ENCODE data around the gene TLX3. TPM values are rescaled to one million over a fixed set of nuclear protein-coding genes. Genes with fewer than 3 reads are reported as not detected.

TLX3 gene
- total and polyA plus RNA-seq, 2 of the 8 experiments (the other 6 are each of a cell fraction or from before 2014, with no cell fraction given), result not detected

DNA sequence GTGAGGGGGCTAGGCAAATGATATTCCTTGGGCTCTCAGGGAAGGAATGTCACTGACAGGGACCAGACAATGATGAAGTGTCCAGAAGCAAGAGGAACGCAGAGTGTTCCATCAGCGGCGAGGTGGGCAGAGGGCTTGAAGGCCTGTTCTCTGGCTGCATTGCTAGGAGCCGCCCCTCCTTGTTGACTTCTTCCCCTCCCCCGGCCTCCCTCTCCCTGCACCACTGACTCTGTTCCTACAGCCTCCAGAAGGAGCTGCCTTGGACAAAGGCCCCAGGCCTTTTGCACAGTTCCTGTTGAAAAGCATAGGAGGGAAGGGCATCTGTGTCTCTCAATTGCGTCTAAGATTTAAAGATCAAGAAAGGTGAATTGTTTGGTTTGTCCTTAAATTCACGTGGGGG is 12.4 kb downstream of the TLX3 start:
- H3K23me2 ChIP-seq (ENCODE audit: low read depth, low read length), result no peaks in the 10 kb centered on the region
- H3K9ac ChIP-seq (replicated peaks in 1 of 4; ENCODE audit: extremely low read depth in 1 of 4, low read depth in 3 of 4, low read length in 3 of 4), result no peak overlapping the region; a peak in 1 of 7 replicates
- no peak overlapping the region for H3K56ac ChIP-seq (replicated peaks; ENCODE audit: insufficient read length, low read depth, low read length)
- no peak overlapping the region for H3K18ac ChIP-seq (ENCODE audit: extremely low read depth, low read length)
- H4K20me1 ChIP-seq (replicated peaks in 1 of 2; ENCODE audit: control insufficient read depth in 1 of 2, insufficient read depth in 2 of 2, low read length in 2 of 2), result peaks cover 9 to 18% of the 10 kb centered on the region in 2 experiments
- H3K23ac ChIP-seq (ENCODE audit: insufficient read length), result no peak overlapping the region
- no peak for FAIRE-seq
- H2BK20ac ChIP-seq (ENCODE audit: low read length), result no peak overlapping the region
- H3K4me2 ChIP-seq (ENCODE audit: insufficient read depth in 1 of 2, low read depth in 2 of 2, low read length in 2 of 2), result no peak overlapping the region
- POLR2A ChIA-PET (ENCODE audit: partially characterized antibody), result interaction anchor here (0.6 to 1.3 kb wide), 3 partner anchors 11 to 560 kb away, joined by 3 to 4 read pairs (median 3); no protein-coding TSS in a partner anchor
- CTCF ChIA-PET (ENCODE audit: partially characterized antibody), result interaction anchor here (1.1 to 4.7 kb wide), 7 partner anchors 8 to 49 kb away, joined by 3 to 40 read pairs (median 6); partner anchors contain the start of gene TLX3
- no peaks in the 10 kb centered on the region for H3K79me1 ChIP-seq (ENCODE audit: low read depth, low read length)
- TF ChIP-seq RFX5 (IDR thresholded peaks at IDR 0.05; ENCODE audit: borderline replicate concordance, low read depth, low read length) (no peak), KDM5A (IDR thresholded peaks at IDR 0.05; ENCODE audit: low read length) (no peak), SRF (IDR thresholded peaks at IDR 0.05; ENCODE audit: low read depth, low read length) (no peak)
- no peak overlapping the region for H3K4ac ChIP-seq (replicated peaks; ENCODE audit: insufficient read length, low read depth, low read length)
- no peak overlapping the region for H4K91ac ChIP-seq (replicated peaks; ENCODE audit: insufficient read length, low read length)
- DNase-seq (ENCODE audit: low read depth in 1 of 2, low spot score in 2 of 2), result no peak
- H3K4me3 ChIP-seq (ENCODE audit: extremely low read depth in 1 of 4, insufficient read depth in 2 of 4, low read depth in 3 of 4, low read length in 4 of 4), result no peak overlapping the region
- no peak overlapping the region for H2BK120ac ChIP-seq (replicated peaks; ENCODE audit: low read depth, low read length)
- no peak overlapping the region for H2BK15ac ChIP-seq (ENCODE audit: low read length)
- H4K5ac ChIP-seq (ENCODE audit: insufficient read length, low read depth, low read length), result no peak overlapping the region
- no peak overlapping the region for H4K8ac ChIP-seq (ENCODE audit: extremely low read depth, insufficient read depth, low read length)
- H3K79me2 ChIP-seq (ENCODE audit: control insufficient read depth in 1 of 2, insufficient read depth in 2 of 2, low read length in 2 of 2), result no peaks in the 10 kb centered on the region
- no peak overlapping the region for H2AK5ac ChIP-seq (ENCODE audit: low read depth, low read length)
- H3K4me1 ChIP-seq (replicated peaks in 1 of 4; ENCODE audit: control insufficient read depth in 3 of 4, insufficient read depth in 4 of 4, low read length in 3 of 4), result peaks cover 0 to 14% (median 10%) of the 10 kb centered on the region in 4 experiments; a peak in 6 of 7 replicates
- 78% methylated on average over 7 of the region's 7 CpGs; no CpG with 5 or more reads in 1 of the 2 experiments for WGBS, 2 experiments (ENCODE audit: extremely low coverage in 1 of 2, insufficient coverage in 1 of 2, insufficient read length in 1 of 2, insufficient replicate concordance in 2 of 2, low coverage in 1 of 2, low lambda C conversion rate in 2 of 2, missing lambda C conversion rate in 1 of 2)
- no peak overlapping the region for H2AFZ ChIP-seq (ENCODE audit: low read length)
- H2BK5ac ChIP-seq (ENCODE audit: low read depth, low read length), result no peak overlapping the region
- H3K9me3 ChIP-seq (ENCODE audit: insufficient read depth in 2 of 2, low read depth in 1 of 2, low read length in 1 of 2), result no peaks in the 10 kb centered on the region
- peaks cover 0 to under 1% (median 0%) of the 10 kb centered on the region in 4 experiments; a peak in 1 of 8 replicates for H3K36me3 ChIP-seq (ENCODE audit: control insufficient read depth in 2 of 4, insufficient read depth in 4 of 4, low read length in 3 of 4)
- no peak overlapping the region for H2BK12ac ChIP-seq (ENCODE audit: low read depth, low read length)
- H3K14ac ChIP-seq (ENCODE audit: insufficient read length), result no peak overlapping the region
- H3K27me3 ChIP-seq (replicated peaks in 1 of 4; ENCODE audit: control insufficient read depth in 3 of 4, extremely low read depth in 1 of 4, insufficient read depth in 3 of 4, low read length in 3 of 4), result peaks cover 36 to 74% (median 64%) of the 10 kb centered on the region in 4 experiments
- H3K27ac ChIP-seq (ENCODE audit: low read depth, low read length), result no peak overlapping the region

All from H1 (cell line).